ENCODE data around the gene ANKRD11.

The ANKRD11 gene

DNA sequence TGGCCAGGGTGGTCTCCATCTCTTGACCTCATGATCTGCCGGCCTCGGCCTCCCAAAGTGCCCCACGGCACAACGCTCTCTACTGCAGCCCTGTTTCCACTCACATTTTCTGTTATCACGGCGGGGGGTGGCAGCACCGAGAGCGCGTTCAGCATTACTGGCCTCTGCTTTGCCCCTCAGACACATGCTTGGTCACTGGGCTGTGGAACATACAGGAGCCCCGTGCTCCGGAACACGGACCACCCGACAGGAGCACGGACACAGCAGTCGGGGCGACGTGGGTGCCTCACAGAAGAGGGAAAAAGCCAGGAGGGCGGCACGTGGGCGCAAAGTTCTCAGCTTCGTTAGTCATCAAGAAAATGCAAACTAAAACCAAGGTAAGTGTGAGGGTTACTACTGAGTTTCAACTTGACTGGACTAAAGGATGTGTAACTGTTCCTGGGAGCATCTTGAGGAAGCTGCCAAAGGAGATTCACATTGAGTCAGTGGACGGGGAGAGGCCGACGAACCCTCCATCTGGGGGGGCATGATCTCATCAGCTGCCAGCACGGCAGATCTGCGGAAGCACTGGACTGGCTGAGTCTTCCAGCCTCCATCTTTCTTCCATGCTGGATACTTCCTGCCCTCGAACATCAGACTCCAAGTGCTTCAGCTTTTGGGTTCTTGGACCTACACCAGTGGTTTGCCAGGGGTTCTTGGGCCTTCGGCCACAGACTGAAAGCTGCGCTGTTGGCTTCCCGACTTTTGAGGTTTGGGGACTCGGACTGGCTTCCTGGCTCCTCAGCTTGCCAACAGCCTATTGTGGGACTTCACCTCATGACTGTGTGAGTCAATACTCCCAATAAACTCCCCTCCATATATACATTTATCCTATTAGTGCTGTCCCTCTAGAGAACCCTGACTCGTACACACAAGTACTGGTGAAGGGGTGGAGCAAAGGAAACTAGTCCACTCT lies 166.0 kb downstream of the ANKRD11 start:
- no peak for DNase-seq

DNA sequence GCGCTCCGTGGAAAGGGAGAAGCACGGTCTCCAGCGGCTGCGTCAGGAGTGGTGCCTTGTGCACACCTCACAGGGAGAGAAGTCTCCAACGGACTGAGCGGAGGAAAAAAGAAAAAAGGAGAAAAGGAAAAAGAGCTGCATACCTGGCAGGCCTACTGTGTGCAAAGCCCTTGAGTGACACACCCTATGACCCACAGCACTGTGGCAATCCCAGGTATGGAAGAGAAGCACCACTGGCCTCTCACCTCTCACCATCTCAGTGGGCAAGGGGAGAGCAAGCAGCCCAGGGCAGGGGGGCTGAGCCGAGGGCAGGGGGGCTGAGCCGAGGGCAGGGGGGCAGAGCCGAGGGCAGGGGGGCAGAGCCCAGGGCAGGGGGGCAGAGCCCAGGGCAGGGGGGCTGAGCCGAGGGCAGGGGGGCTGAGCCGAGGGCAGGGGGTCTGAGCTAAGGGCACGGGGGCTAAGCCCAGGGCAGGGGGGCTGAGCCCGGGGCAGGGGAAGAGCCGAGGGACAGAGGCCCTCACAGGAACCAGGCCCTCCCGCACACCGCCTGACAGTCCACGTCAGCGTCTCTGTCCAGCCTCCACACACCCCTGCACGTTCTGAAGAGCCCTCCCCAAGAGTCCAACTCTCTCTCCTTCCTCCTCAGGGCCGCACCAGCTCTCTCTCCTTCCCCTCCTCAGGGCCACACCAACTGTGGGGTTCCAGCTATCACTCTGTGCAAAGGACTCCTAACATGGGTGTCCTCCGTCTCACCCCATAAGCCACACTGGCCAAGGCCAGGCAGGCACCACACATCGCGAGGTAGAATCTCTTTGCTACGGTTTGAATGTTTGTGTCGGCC lies 167.0 kb downstream of the ANKRD11 start:
- no peak for DNase-seq

DNA sequence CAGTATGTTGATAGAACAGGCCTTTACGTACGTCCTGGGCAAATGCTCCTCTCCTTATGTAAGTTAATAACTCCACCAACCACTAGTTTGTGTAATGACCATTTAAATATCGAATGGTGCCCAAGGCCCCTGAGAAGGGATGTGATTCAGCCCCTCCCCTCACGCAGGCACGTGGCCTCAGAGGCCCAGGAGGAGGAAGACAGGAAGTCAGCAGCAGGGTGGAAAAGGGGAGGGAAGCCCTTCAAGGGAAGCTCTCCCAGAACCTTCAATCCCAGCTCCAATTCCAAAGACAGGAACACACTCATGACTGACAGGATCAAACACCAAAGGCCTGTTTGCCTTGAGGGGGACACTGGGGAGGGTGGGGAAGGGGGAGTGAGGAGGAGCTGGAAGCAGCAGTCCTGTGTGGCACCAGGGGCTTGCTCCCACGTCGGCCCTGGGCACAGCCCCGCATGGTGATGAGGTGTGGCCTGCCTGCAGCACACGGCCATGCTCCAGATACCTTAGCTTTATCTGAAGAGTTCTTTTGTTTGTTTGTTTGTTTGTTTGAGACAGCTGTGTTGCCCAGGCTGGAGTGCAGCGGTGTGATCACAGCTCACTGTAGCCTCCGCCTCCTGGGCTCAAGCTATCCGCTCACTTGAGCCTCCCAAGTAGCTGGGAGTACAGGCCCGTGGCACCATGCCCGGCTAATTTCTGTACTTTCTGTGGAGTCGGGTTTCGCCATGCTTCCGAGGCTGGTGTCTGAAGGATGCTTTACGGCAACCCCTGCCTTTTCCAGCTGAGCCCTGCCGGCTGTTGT lies 167.8 kb downstream of the ANKRD11 start:
- no peak for DNase-seq

DNA sequence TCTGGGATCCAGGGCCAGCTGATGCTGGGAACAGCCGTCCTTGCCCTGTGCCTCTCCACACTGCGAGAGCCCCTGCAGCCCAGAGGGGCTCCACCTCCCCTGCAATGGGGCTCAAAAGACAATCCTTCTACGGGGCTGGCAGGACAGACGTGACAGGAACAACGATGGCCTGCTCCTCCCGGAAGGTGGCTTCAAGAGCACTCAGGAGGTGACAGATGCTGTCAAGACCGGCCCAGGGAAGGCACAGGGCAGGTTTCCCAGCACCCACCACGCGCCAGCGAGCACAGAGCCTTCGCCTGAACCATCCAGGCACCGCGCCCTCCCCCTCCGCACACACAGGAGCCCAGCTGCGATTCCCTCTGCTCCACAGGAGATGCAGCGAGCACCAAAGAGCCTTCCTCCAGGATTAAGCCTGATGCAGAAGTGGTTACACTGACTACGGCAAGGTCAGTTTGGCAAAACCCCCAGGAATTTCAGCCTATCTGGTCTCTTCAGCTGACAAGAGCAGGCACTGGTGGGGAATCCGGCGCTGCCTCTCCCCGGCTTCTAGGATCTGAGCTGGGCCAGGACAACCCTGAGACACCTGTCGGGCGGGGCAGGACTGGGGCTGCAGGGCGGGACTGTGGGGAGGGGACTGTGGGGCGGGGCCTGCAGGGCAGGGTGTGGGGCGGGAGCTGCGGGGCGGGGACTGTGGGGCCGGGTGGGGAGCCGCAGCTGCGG lies 169.4 kb downstream of the ANKRD11 start:
- no peak for DNase-seq

DNA sequence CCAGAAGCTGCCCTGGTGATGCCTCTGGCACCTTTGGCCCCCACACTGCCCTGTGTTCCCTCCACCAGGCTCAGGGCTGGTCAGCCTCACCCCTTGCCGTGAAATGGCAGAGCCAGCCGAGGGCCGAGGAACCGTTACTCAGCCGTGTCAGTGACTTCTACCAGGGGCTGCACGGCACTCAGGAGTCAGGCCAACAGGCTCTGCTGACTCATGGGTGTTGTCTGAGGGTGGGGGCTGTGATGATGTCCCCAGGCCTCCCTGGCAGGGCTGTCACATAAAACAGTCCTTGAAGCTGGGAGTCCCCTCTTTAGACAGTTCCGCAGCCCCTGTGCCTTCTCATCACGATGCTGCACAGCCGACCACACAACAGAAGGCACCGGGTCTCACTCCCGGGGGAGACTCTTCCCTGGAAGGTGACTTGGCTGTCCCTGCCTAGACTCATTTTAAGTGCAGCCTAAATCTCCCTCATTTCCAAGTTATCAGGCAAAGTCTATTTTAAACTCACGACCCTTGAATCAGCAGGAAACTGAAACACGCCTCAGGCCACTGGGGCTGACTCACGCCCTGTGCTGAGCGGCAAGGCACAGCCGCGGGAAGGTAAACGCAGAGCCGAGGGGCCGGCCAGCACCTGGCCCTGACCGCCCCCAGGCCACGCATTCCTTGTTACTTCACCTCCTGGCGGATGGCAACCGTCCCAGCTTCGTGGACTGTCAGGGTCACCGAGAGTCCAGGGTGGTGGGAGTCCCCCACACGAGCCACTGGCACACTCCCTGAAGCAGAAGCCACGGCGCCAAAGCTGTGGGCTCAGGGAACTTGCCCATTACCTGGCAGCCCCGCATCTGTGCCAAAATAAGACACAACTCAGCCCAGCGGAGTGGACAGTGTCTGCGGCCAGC lies 170.2 kb downstream of the ANKRD11 start:
- DNase-seq, result no peak

DNA sequence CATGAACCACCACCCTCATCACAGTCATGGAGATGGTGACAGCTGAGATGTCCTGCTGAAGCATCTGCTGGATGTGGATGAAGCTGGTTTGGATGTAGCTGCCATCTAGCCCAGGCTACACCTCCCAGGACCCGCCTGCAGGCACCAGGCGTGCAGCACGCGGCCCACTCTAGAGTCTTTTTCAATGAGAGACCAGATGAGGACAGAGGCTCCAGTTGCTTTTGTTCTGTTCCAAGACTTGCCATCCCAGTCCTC lies 170.8 kb downstream of the ANKRD11 start:
- no peak for DNase-seq

DNA sequence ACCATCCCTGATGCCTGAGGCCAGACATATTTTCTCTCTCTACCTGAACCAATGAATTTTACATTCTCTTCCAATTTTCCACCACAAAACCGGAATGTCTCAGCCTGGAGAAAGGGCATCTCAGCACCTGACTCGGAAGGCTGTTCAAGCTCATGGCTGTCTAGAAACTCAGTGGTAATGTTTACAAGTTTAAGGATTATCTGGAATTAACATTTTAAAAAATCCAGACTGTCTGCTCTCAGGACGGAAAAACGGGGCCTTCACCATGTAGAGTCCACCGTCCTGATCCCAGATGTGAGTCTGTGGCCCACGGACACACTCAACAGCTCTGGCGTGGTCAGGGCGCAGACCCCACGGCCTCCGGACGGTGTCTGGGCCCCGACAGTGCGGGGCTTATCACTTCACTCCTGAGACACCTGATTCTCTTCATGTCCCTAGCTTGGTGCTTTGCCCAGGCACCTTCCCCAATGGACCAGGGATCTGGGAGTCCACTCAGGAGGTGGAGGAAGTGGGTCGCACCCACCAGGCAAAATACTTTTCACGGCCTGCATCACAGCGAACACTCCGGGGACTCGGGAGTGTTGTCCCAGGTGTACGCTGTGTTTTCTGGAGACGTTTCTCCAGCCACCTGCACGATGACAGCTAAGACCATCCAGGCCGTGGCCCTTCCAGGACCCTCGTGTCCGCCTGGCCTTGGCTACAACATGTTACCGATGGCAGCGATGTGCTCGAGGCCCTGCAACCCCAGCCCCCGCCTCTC lies 171.3 kb downstream of the ANKRD11 start:
- DNase-seq, result no peak

DNA sequence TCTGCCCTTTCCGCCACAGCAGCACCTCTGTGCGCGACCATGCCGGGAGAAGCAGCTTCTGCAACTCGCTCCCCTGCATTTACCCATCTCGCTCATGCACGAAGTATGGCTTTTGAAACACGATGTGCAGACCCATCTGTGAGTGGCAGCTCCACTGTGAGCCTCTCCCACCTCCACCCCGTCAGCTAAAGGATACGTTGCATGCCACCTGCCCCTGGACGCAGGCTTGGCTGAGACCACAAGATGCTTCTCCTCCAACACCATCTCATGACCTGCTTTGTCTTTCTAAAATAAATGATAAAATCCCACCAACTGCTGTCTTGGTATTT lies 172.0 kb downstream of the ANKRD11 start:
- no peak for DNase-seq

DNA sequence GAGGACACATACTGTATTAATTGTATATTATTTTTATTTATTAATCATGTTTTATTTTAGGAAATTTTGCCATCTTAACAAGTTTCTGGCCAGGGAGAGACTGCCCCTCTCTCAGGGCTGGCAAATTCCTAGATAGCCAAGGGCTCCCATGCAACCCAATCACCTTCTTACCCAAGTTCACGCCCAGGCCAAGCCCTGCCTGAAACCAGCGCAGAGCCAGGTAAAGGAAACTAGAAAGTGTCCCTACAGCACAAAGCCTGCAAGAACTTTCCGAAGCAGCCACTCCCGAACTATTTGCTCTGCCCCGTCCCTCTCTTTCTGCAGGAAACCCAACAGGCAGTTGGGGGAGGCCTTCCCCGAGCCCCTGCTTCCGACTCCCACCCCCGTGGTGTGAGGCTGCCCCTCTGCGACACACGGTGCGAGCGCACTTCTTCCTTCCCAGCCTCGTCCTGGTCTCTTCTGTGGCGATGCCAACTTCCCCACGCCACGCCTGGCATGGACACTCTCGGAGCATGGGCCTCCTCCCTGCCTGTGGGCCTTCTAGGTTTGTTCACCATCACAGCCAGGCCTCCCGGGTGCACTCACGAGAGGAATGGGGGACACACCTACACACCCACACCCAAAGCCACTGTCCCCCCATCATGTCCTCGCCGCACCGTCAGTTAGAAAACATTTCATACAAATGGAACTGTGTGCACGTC lies 172.5 kb downstream of the ANKRD11 start:
- no peak for DNase-seq

DNA sequence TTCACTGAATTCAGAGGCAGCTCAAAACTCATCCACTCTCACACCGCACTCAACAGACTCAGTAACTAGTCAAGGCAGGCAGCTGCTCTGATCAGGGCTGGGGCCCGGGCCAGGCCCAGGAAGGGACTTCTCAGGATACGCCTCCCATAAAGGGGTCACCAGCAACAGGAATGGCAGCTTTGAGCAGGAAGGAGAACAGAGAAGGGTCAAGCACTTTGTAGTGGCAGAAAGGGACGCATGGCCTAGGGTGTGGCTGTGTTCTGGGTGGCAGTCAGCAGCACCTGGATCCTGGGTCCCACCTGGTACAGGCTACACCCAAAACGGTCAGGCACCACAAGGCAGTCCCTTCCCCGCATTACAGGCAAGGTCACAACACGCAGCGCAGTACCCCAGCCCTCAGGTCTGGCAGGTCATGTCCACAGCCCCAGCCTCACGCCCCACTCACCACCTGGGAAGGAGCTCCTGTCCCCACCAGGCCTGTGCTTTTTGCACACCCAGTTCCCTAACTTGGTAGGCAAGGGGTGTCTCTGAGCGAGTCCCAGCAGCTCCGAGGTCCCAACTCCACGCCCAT lies 173.2 kb downstream of the ANKRD11 start:
- DNase-seq, result no peak

DNA sequence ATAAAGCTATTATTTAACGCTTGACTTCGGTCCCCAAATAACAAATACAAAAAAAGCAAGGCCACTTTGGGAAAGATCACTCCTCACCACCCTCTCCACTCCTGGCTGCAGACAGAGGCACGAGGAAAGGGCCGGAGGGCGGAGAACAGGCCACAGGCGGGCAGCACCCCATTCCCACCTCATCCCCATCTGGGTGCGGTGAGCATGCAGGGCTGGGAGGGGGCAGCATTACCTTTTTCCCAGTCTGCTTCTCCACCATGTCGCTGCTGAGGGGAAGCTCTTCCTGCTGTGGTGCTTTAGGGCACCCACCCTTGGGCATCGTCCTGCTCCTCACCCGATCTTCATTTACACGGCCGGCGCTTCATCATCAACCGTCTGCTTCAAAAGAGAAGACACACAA lies 173.7 kb downstream of the ANKRD11 start:
- DNase-seq, result no peak

DNA sequence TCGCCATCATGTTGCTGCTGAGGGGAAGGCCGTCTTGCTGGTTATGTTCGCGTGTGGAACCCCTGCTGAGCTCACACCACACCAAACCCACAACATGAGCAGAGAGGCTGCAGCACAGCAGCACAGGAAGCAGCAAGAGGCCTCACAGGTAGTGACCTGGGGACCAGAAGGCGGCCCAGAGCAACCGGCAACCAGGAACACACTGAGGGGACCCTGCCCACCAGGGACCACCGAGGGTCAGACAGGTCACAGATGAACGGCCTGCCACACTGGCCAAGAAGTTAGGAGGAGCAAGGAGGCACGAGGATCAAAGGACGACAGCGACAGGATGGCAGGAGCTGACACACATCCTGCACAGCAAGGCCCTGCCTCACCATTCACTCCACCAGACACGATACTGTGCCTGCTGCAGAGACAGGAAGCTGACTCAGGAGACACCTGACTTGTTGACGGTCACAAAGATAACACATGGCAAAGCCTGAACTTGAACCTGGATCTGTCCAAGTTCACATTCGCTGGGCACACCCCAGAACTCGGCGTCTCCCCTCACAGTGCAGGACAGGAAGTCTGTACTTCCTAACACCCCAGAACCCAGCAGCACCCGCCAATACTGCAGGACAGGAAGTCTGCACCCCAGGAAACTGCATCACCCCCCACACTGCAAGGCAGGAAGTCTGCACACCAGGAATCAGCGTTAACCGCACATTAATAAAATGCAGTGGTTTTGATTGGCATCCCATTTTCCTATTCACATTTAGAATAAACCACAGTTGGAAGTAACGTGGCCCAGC lies 174.4 kb downstream of the ANKRD11 start:
- DNase-seq, result peak; percentile 66

DNA sequence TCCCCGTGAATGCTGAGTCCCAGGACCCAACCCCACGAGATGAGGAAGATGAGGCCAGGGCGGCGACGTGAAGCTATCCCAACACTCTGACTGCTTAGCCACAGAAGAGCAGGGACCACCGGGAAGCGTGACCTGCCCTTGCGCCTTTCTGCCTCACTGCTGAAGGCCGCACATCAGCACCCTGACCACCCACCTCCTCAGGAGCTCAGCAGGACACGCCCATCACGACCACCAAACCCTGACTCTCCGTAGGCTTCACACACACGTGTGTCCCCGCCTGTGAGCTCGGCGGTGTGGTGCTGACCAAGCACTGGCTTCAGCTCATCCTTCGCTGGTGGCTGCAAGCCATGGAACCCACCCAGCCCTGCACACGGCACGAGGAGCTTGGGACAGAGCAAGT lies 175.1 kb downstream of the ANKRD11 start:
- DNase-seq, result no peak

DNA sequence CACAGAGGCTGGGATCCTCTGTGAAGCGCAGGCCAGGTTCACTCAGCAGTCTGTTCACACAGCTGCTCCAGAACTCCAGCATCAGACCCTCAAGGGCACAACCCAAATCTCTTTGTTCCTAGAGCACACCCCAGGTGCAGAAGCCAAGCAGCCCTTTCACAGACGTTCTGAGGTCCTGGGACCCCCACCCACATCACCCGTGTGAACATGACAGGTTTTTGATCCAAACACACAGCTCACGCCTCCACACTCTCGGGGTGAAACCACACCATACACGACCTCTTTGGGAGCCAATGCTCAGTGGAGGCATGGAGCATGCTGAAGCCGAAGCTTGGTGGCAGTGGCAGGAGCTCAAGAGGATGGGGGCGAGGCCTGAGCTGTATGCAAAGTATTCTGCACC lies 175.5 kb downstream of the ANKRD11 start:
- no peak for DNase-seq

DNA sequence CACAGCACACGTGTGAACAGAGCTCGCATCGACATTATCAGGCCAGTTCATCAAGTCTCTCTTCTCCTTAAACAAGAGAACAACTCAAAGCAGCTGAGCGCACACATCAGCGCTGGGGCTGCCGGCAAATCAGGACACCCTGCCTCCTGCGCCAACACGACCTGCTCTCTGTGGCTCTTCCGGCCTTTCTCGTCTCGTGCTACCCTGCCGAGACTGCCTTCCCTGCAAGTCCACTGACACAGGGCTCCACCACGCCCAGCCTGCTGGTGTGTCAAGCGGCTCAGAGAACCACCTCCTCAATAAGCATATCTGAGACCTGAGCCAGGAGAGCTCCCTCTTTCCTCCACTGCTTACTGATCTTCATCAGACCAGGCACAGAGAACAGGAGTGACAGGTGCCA lies 176.0 kb downstream of the ANKRD11 start:
- peak; percentile 53 for DNase-seq

DNA sequence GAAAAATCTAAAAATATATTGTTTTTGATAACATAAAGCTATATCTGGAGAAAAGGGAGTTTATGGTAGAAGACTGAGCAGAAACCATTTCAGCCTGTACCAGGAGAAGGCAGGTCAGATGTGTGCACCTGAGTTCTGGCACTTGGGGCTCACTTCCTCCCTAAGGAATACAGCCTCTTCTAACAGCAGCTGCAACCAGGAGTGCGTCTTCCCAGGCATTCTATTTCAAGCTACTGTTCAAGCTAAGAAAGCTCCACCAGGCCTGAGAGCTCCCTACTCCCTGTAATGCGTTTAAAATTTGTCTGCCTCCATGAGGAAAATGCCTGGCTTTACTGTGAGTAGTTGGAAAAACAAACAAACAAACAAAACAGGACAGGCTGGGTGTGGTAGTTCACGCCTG lies 176.8 kb downstream of the ANKRD11 start:
- no peak for DNase-seq

DNA sequence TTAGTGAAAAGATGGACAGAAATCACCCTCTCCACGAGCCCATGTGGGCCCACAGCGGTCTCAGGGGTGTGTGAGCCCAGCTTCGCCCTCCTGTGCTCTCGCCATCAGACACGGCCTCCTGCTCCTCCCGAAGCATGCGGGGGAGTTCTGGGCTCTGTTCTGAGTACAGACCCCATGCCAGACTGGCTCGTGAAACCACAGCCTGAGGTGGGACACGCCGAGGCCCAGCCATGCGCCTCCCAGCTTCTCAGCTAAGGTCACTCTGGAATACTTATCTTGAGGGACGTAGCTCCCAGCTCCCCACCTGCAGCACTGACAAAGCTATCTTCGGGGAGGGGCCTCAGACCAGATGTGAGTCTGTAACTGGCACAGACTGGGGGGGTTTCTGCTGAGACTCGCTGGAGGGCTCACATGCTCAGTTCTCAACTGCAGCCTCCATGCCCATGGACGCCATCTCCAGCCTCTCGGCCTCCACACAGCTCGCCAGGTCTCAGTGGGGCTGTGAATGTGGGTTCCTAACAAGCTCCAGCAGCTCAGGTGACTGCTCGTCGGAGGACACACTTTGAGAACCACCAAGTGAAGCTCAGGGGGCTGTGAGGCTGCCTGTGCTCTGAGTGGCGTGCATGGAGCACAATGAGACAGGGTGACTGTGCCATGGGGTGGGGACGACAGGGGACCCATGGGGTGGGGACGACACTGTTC lies 177.6 kb downstream of the ANKRD11 start:
- DNase-seq, result no peak

DNA sequence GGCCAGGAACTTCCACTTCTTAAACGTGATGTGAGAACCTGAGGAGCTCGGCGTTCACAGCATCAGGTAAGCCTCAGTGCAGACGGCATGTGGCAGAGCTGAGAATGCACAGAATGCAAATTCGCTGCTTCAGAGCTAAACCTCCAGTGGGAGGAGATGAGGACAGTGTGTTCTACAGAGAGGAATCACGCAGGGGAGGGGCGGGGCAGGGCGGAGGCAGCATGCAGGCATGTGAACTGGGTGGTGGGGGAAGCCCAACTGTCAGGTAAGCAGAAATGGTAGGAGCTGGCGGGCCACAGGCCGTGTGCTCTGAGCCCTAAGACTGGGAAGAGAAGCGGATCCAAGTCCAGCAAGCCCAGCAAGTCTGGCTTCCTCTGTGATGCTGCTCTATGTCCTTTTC lies 178.2 kb downstream of the ANKRD11 start:
- no peak for DNase-seq

All from T-helper 9 cell (primary cell).